H9 (cell line): Measurements from ENCODE around the gene TRA2B. TPM values are rescaled to one million over a fixed set of nuclear protein-coding genes. Genes with fewer than 3 reads are reported as not detected.

Experiments
- DNase-seq: peaks from one replicate; pipeline ENCODE4 v3.0.0-alpha.2; 2017
- H2AFZ ChIP-seq: one replicate; pipeline ENCODE4 v1.6.1; 2013; ENCODE audit warnings: mild to moderate bottlenecking, low read length, control low read depth, moderate library complexity
- H2AK5ac ChIP-seq: 2 replicates; pipeline ENCODE4 v1.6.1; 2013; ENCODE audit warnings: low read length, control low read depth, mixed read lengths; ENCODE audit not compliant: insufficient read length
- H2BK120ac ChIP-seq: one replicate; pipeline ENCODE4 v1.6.1; 2013; ENCODE audit warnings: low read depth, mild to moderate bottlenecking, low read length, control low read depth, inconsistent platforms; ENCODE audit not compliant: poor library complexity, severe bottlenecking
- H2BK12ac ChIP-seq: 2 replicates; pipeline ENCODE4 v1.6.1; 2013; ENCODE audit warnings: low read length, control low read depth, mixed read lengths, low read depth; ENCODE audit not compliant: insufficient read length
- H2BK15ac ChIP-seq: 2 replicates; pipeline ENCODE4 v1.6.1; 2013; ENCODE audit warnings: low read depth, low read length, control low read depth
- H2BK20ac ChIP-seq: one replicate; pipeline ENCODE4 v1.6.1; 2013; ENCODE audit warnings: low read depth, mild to moderate bottlenecking, low read length, control low read depth, inconsistent platforms; ENCODE audit not compliant: poor library complexity, severe bottlenecking
- H2BK5ac ChIP-seq: 2 replicates; pipeline ENCODE4 v1.6.1; 2013; ENCODE audit warnings: low read length, control low read depth, mixed read lengths; ENCODE audit not compliant: insufficient read length
- H3K14ac ChIP-seq: 2 replicates; pipeline ENCODE4 v1.6.1; 2013; ENCODE audit warnings: low read length, control low read depth; ENCODE audit not compliant: insufficient read depth
- H3K18ac ChIP-seq: 2 replicates; pipeline ENCODE4 v1.6.1; 2013; ENCODE audit warnings: low read depth, mild to moderate bottlenecking, mixed read lengths, low read length, control low read depth; ENCODE audit not compliant: insufficient read length
- H3K23ac ChIP-seq: 2 replicates; pipeline ENCODE4 v1.6.1; 2013; ENCODE audit warnings: low read length, control low read depth, mixed read lengths, low read depth; ENCODE audit not compliant: insufficient read length
- H3K23me2 ChIP-seq: 2 replicates; pipeline ENCODE4 v1.6.1; 2013; ENCODE audit warnings: low read depth, mild to moderate bottlenecking, mixed read lengths, low read length, control low read depth; ENCODE audit not compliant: insufficient read length, poor library complexity, severe bottlenecking
- H3K27ac ChIP-seq: 2 replicates; pipeline ENCODE4 v1.5.1; 2013; ENCODE audit warnings: low read length, control low read depth, mixed read lengths, low read depth; ENCODE audit not compliant: insufficient read length
- H3K27me3 ChIP-seq: 2 replicates; pipeline ENCODE4 v1.6.1; 2013; ENCODE audit warnings: low read length, control low read depth, inconsistent platforms; ENCODE audit not compliant: insufficient read depth
- H3K4ac ChIP-seq: 2 replicates; pipeline ENCODE4 v1.6.1; 2013; ENCODE audit warnings: low read depth, mild to moderate bottlenecking, control low read depth, inconsistent platforms, low read length, moderate library complexity
- H3K4me1 ChIP-seq: 2 replicates; pipeline ENCODE4 v1.6.1; 2013; ENCODE audit warnings: low read length, control low read depth, inconsistent platforms; ENCODE audit not compliant: insufficient read depth
- H3K4me2 ChIP-seq: 2 replicates; pipeline ENCODE4 v1.6.1; 2013; ENCODE audit warnings: low read length, control low read depth, mixed read lengths; ENCODE audit not compliant: insufficient read length, insufficient read depth
- H3K56ac ChIP-seq: 2 replicates; pipeline ENCODE4 v1.6.1; 2013; ENCODE audit warnings: low read depth, mild to moderate bottlenecking, mixed read lengths, low read length, control low read depth; ENCODE audit not compliant: insufficient read length
- H3K79me1 ChIP-seq: 2 replicates; pipeline ENCODE4 v1.6.1; 2013; ENCODE audit warnings: low read depth, mild to moderate bottlenecking, moderate library complexity, low read length, control low read depth, inconsistent platforms; ENCODE audit not compliant: insufficient read depth, poor library complexity, severe bottlenecking
- H3K79me2 ChIP-seq: 2 replicates; pipeline ENCODE4 v1.6.1; 2013; ENCODE audit warnings: low read length, control low read depth, inconsistent platforms; ENCODE audit not compliant: insufficient read depth
- H3K9ac ChIP-seq: 2 replicates; pipeline ENCODE4 v1.6.1; 2013; ENCODE audit warnings: low read length, control low read depth, mixed read lengths; ENCODE audit not compliant: insufficient read length; ENCODE audit errors: extremely low read depth
- H3K9me3 ChIP-seq: one replicate; pipeline ENCODE4 v1.6.1; 2013; ENCODE audit warnings: low read depth, low read length, inconsistent platforms; ENCODE audit not compliant: control insufficient read depth
- H3T11ph ChIP-seq: one replicate; pipeline ENCODE4 v1.6.1; 2013; ENCODE audit warnings: mild to moderate bottlenecking, low read length, control low read depth, inconsistent platforms
- H4K20me1 ChIP-seq: one replicate; pipeline ENCODE4 v1.6.1; 2013; ENCODE audit not compliant: control insufficient read depth, insufficient read length, insufficient read depth
- H4K5ac ChIP-seq: 2 replicates; pipeline ENCODE4 v1.6.1; 2013; ENCODE audit warnings: low read depth, mild to moderate bottlenecking, mixed read lengths, low read length, control low read depth; ENCODE audit not compliant: insufficient read length
- H4K8ac ChIP-seq: replicated peaks from 2 replicates; pipeline ENCODE4 v1.6.1; 2013; ENCODE audit warnings: low read length, control low read depth, mixed read lengths, low read depth; ENCODE audit not compliant: insufficient read length
- H4K91ac ChIP-seq: 2 replicates; pipeline ENCODE4 v1.6.1; 2013; ENCODE audit warnings: low read depth, mild to moderate bottlenecking, moderate library complexity, mixed read lengths, low read length, control low read depth; ENCODE audit not compliant: insufficient read length
- H3K27ac Mint-ChIP-seq, 3 experiments: 2 replicates in 2 of 3; 3 replicates in 1 of 3; pipeline ENCODE4 v1.8.0; 2020 to 2021; ENCODE audit warnings: mixed read lengths in 3 of 3, mild to moderate bottlenecking in 1 of 3, moderate library complexity in 1 of 3
- H3K27me3 Mint-ChIP-seq: 2 replicates; pipeline ENCODE4 v1.8.0; 2021; ENCODE audit warnings: low read depth, mild to moderate bottlenecking, moderate library complexity, mixed read lengths
- H3K36me3 Mint-ChIP-seq, 3 experiments: 2 replicates in 2 of 3; 3 replicates in 1 of 3; pipeline ENCODE4 v1.8.0; 2020 to 2021; ENCODE audit warnings: low read depth in 3 of 3, mixed read lengths in 3 of 3; ENCODE audit not compliant: insufficient read depth in 1 of 3
- H3K4me1 Mint-ChIP-seq, 2 experiments: 2 replicates each; pipeline ENCODE4 v1.8.0; 2020; ENCODE audit warnings: mixed read lengths in 2 of 2
- H3K4me3 Mint-ChIP-seq, 2 experiments: 2 replicates in 1 of 2; 3 replicates in 1 of 2; pipeline ENCODE4 v1.8.0; 2020 to 2021; ENCODE audit warnings: mild to moderate bottlenecking in 2 of 2, mixed read lengths in 2 of 2, moderate library complexity in 1 of 2
- H3K9me3 Mint-ChIP-seq, 2 experiments: 2 replicates in 1 of 2; 3 replicates in 1 of 2; pipeline ENCODE4 v1.8.0; 2020; ENCODE audit warnings: mild to moderate bottlenecking in 2 of 2, mixed read lengths in 2 of 2, moderate library complexity in 1 of 2
- WGBS: extraction: QIAGEN DNeasy Blood & Tissue Kit; methylation state at CpG from one replicate; pipeline ENCODE4 v1.1.7; 2013; ENCODE audit warnings: missing lambda C conversion rate, low lambda C conversion rate, mixed read lengths; ENCODE audit not compliant: insufficient read length; ENCODE audit errors: extremely low coverage; 5-methylcytosine and 5-hydroxymethylcytosine counted together
- total RNA-seq: library from RNA; stranded (reverse); gene quantifications from 2 replicates; pipeline ENCODE4 v1.2.1, GENCODE V29; 2021
- TF ChIP-seq, protein P1 (sequence below): fragments of 200-600 bp; sonication (generic); conservative IDR thresholded peaks from 3 replicates; pipeline ENCODE4 v1.8.0; 2021; ENCODE audit warnings: antibody characterized with exemption, mild to moderate bottlenecking

The TRA2B gene
- total RNA-seq, 1 experiment from 2014 or later = 344 TPM

DNA sequence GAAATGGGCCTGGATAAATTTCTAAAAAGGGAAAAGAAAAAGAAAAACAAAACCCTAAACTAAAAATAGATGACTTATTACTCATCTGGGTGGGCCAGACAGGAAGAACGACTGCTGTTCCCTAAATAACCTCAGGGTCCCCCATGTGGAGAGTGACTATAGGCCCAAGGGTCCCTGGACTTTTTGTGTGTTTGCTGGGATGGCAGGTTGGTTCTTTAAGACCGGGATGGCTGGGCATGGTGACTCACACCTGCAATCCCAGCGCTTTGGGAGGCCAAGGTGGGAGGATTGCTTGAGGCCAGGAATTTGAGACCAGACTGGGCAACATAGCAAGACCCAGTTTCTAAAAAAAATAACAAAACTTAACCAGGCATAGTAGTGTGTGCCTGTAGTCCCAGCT lies 43.8 kb upstream of the TRA2B start:
- no peak overlapping the region for H2AFZ ChIP-seq
- Mint-ChIP-seq H3K4me1 (peaks cover 2 to 3% of the 10 kb centered on the region in 2 experiments; a peak in 2 of 4 replicates), H3K4me3 (no peak overlapping the region), H3K9me3 (no peaks in the 10 kb centered on the region; a peak in 1 of 5 replicates), H3K36me3 (no peaks in the 10 kb centered on the region; a peak in 1 of 7 replicates), H3K27ac (no peak overlapping the region), H3K27me3 (peaks cover 29% of the 10 kb centered on the region)
- H2BK5ac ChIP-seq = no peak overlapping the region
- no peaks in the 10 kb centered on the region for H3K4me1 ChIP-seq
- no peaks in the 10 kb centered on the region for H3K9me3 ChIP-seq
- no peak overlapping the region for H3K4ac ChIP-seq
- H2BK15ac ChIP-seq = no peak overlapping the region
- no peak overlapping the region for H2AK5ac ChIP-seq
- H3K18ac ChIP-seq = no peak overlapping the region
- H3K4me2 ChIP-seq = no peak overlapping the region
- DNase-seq = no peak
- no peaks in the 10 kb centered on the region for H3K79me1 ChIP-seq
- H2BK12ac ChIP-seq = no peak overlapping the region
- no peak overlapping the region for H4K5ac ChIP-seq
- no peak overlapping the region for H3K56ac ChIP-seq
- H3K23ac ChIP-seq = no peak overlapping the region
- no peak overlapping the region for H4K8ac ChIP-seq
- H2BK120ac ChIP-seq = no peak overlapping the region
- no peak overlapping the region for H3K27ac ChIP-seq
- no peaks in the 10 kb centered on the region for H3K27me3 ChIP-seq
- no peak overlapping the region for H3K9ac ChIP-seq
- H4K91ac ChIP-seq = no peak overlapping the region
- no peaks in the 10 kb centered on the region for H4K20me1 ChIP-seq
- no peaks in the 10 kb centered on the region for H3K79me2 ChIP-seq
- H2BK20ac ChIP-seq = no peak overlapping the region
- TF ChIP-seq, protein P1, sequence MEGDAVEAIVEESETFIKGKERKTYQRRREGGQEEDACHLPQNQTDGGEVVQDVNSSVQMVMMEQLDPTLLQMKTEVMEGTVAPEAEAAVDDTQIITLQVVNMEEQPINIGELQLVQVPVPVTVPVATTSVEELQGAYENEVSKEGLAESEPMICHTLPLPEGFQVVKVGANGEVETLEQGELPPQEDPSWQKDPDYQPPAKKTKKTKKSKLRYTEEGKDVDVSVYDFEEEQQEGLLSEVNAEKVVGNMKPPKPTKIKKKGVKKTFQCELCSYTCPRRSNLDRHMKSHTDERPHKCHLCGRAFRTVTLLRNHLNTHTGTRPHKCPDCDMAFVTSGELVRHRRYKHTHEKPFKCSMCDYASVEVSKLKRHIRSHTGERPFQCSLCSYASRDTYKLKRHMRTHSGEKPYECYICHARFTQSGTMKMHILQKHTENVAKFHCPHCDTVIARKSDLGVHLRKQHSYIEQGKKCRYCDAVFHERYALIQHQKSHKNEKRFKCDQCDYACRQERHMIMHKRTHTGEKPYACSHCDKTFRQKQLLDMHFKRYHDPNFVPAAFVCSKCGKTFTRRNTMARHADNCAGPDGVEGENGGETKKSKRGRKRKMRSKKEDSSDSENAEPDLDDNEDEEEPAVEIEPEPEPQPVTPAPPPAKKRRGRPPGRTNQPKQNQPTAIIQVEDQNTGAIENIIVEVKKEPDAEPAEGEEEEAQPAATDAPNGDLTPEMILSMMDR = no peak
- no peak overlapping the region for H3T11ph ChIP-seq
- no peak overlapping the region for H3K14ac ChIP-seq
- peaks cover 2% of the 10 kb centered on the region for H3K23me2 ChIP-seq
- WGBS = no CpG with 5 or more reads among the region's 3 CpGs
